HepG2 (cell line): ENCODE data around the gene PSMD8. TPM values are rescaled to one million over a fixed set of nuclear protein-coding genes. Genes with fewer than 3 reads are reported as not detected.

Source experiments
- ATAC-seq: fragments of 200-7000 bp; cut with Tn5 transposase; 3 replicates; pipeline ENCODE4 v1.9.1; 2020; ENCODE audit warnings: mild to moderate bottlenecking, moderate library complexity
- BruUV-seq: library from RNA; stranded (reverse); fragments of 400-500 nt; replicated peaks from 2 replicates; lab custom pipeline; 2021; lab: Mats Ljungman, UMichigan
- CTCF ChIA-PET: fragments of 300-600 bp; formaldehyde crosslinking; extraction: SDS; loops from one replicate; lab custom pipeline; 2021; ENCODE audit warnings: low total read pairs, inconsistent platforms, low intra/inter-chr PET ratio; lab: Yijun Ruan, JAX
- POLR2A ChIA-PET: fragments of 350-600 bp; sonication (Branson Sonifier 250); formaldehyde crosslinking; loops from one replicate; lab custom pipeline; 2020; ENCODE audit warnings: antibody characterized with exemption, inconsistent platforms; lab: Yijun Ruan, JAX
- DNase-seq: peaks from one replicate; pipeline ENCODE4 v3.0.0-alpha.2; 2015; ENCODE audit warnings: low spot score
- FAIRE-seq: peaks from 3 replicates; lab custom pipeline; 2011; peaks lifted over from hg19 to GRCh38; lab: Jason Lieb, UNC
- H2AFZ ChIP-seq: one replicate; pipeline ENCODE4 v1.6.1; 2011; ENCODE audit warnings: low read length, inconsistent platforms
- H3K27ac ChIP-seq: fragments of 300-600 bp; 3 replicates; pipeline ENCODE4 v1.8.0; 2011; ENCODE audit warnings: mixed run types, mild to moderate bottlenecking, mixed read lengths, low read length, inconsistent platforms; ENCODE audit not compliant: insufficient read depth; ENCODE audit errors: extremely low read length
- H3K27me3 ChIP-seq, 2 experiments: fragments of 200-600 bp in 1 of 2; 2 replicates in 1 of 2; 3 replicates in 1 of 2; pipeline versions ENCODE4 v1.6.0 to v1.8.0; 2011; ENCODE audit warnings: low read length in 2 of 2, mild to moderate bottlenecking in 2 of 2, moderate library complexity in 2 of 2, inconsistent platforms in 1 of 2; ENCODE audit not compliant: insufficient read depth in 2 of 2, control insufficient read depth in 1 of 2
- H3K36me3 ChIP-seq, 2 experiments: fragments of 200-600 bp in 1 of 2; replicated peaks in 1 of 2; 2 replicates in 1 of 2; 3 replicates in 1 of 2; pipeline versions ENCODE4 v1.5.1 to v1.8.0; 2011; ENCODE audit warnings: low read length in 2 of 2, inconsistent platforms in 1 of 2; ENCODE audit not compliant: insufficient read depth in 2 of 2, control insufficient read depth in 1 of 2
- H3K4me1 ChIP-seq: 2 replicates; pipeline ENCODE4 v1.5.1; 2012; ENCODE audit warnings: low read length, inconsistent platforms; ENCODE audit not compliant: insufficient read depth
- H3K4me2 ChIP-seq: 2 replicates; pipeline ENCODE4 v1.6.0; 2011; ENCODE audit warnings: low read depth, low read length, inconsistent platforms
- H3K4me3 ChIP-seq, 3 experiments: fragments of 200-600 bp in 1 of 3; sonication (generic), shearing (Covaris generic) in 1 of 3; replicated peaks in 1 of 3; 2 replicates each; pipeline ENCODE4 v1.5.1; 2011 to 2016; ENCODE audit warnings: low read length in 3 of 3, inconsistent platforms in 2 of 3, low read depth in 2 of 3, mild to moderate bottlenecking in 2 of 3, control low read depth in 1 of 3, mixed read lengths in 1 of 3; ENCODE audit not compliant: insufficient read depth in 1 of 3
- H3K79me2 ChIP-seq: one replicate; pipeline ENCODE4 v1.6.1; 2011; ENCODE audit warnings: low read length, inconsistent platforms; ENCODE audit not compliant: insufficient read depth
- H3K9ac ChIP-seq: 2 replicates; pipeline ENCODE4 v1.6.0; 2011; ENCODE audit warnings: mild to moderate bottlenecking, low read depth, low read length, inconsistent platforms; ENCODE audit not compliant: insufficient read depth
- H3K9me3 ChIP-seq: 2 replicates; pipeline ENCODE4 v1.5.1; 2012; ENCODE audit warnings: mild to moderate bottlenecking, low read length
- H4K20me1 ChIP-seq: 2 replicates; pipeline ENCODE4 v1.6.0; 2011; ENCODE audit warnings: inconsistent platforms, mild to moderate bottlenecking, low read length, moderate library complexity; ENCODE audit not compliant: insufficient read depth
- ELF1 ChIP-seq: sonication (generic); formaldehyde crosslinking; IDR thresholded peaks from 2 replicates; pipeline ENCODE4 v1.4.0; 2020; ENCODE audit warnings: missing genetic modification reagents
- GATAD1 ChIP-seq: IDR thresholded peaks from 2 replicates; pipeline ENCODE4 v1.6.1; 2016; ENCODE audit warnings: missing genetic modification reagents, missing compliant biosample characterization
- KLF11 ChIP-seq: IDR thresholded peaks from 2 replicates; pipeline ENCODE4 v1.6.1; 2016; ENCODE audit warnings: missing compliant biosample characterization
- KMT2A ChIP-seq: sonication (generic); formaldehyde crosslinking; IDR thresholded peaks from 2 replicates; pipeline ENCODE4 v1.4.0; 2020; ENCODE audit warnings: missing genetic modification reagents
- MIXL1 ChIP-seq: IDR thresholded peaks from 2 replicates; pipeline ENCODE4 v1.6.1; 2016
- TAF15 ChIP-seq: fragments of 200-400 bp; formaldehyde crosslinking; IDR thresholded peaks from one replicate; pipeline ENCODE4 v1.6.1; 2018; ENCODE audit warnings: mild to moderate bottlenecking, low read depth, low read length; ENCODE audit not compliant: poor library complexity, severe bottlenecking
- ZNF292 ChIP-seq: sonication (generic); formaldehyde crosslinking; IDR thresholded peaks from 2 replicates; pipeline ENCODE4 v1.8.1; 2022; ENCODE audit warnings: mild to moderate bottlenecking, low read depth, missing genetic modification reagents, borderline replicate concordance
- ZNF30 ChIP-seq: sonication (generic); formaldehyde crosslinking; IDR thresholded peaks from 2 replicates; pipeline ENCODE4 v1.5.0; 2020; ENCODE audit warnings: mild to moderate bottlenecking, missing genetic modification reagents
- ZNF383 ChIP-seq: sonication (generic); formaldehyde crosslinking; IDR thresholded peaks from 2 replicates; pipeline ENCODE4 v1.4.0; 2020; ENCODE audit warnings: missing genetic modification reagents, mild to moderate bottlenecking, borderline replicate concordance
- ZNF446 ChIP-seq: sonication (generic); formaldehyde crosslinking; IDR thresholded peaks from 2 replicates; pipeline ENCODE4 v1.5.0; 2020; ENCODE audit warnings: mild to moderate bottlenecking, missing genetic modification reagents
- ZNF543 ChIP-seq: sonication (generic); formaldehyde crosslinking; IDR thresholded peaks from 2 replicates; pipeline ENCODE4 v1.4.0; 2020; ENCODE audit warnings: mild to moderate bottlenecking, missing genetic modification reagents
- ZSCAN22 ChIP-seq: sonication (generic); formaldehyde crosslinking; IDR thresholded peaks from 2 replicates; pipeline ENCODE4 v1.4.0; 2020; ENCODE audit warnings: mild to moderate bottlenecking, missing genetic modification reagents
- ZSCAN9 ChIP-seq: IDR thresholded peaks from 2 replicates; pipeline ENCODE4 v1.6.1; 2016; ENCODE audit warnings: borderline replicate concordance
- WGBS: methylation state at CpG from one replicate; pipeline ENCODE4 v1.1.6; 2017; ENCODE audit warnings: low lambda C conversion rate; 5-methylcytosine and 5-hydroxymethylcytosine counted together
- in situ Hi-C: cut with HindIII; loops from 2 replicates; pipeline ENCODE4 v1.10.0; 2017; ENCODE audit warnings: low pct_unique_long_range_greater_than_20kb; ENCODE audit not compliant: extremely low pct_ligation_motif_present
- intact Hi-C: fragments of 100-400 bp; cut with micrococcal nuclease; formaldehyde crosslinking; loops from one replicate; pipeline ENCODE4 v1.10.0; 2022; ENCODE audit not compliant: unreplicated experiment
- polyA plus RNA-seq, 8 experiments: library from polyadenylated mRNA; depleted of rRNA in 3 of 8; stranded (reverse) in 7 of 8; unstranded in 1 of 8; fragments of >200 nt; fragmentation: Illumina TruSeq in 4 of 8; extraction: Trizol in 4 of 8; gene quantifications; 2 replicates each; pipeline versions ENCODE4 v1.2.1 to v1.2.3, GENCODE V29; 2011 to 2016; ENCODE audit warnings: low read depth in 4 of 8, missing spikeins in 1 of 8, mixed read lengths in 1 of 8; ENCODE audit not compliant: insufficient read depth in 1 of 8
- total RNA-seq, 5 experiments: library from RNA; depleted of rRNA; stranded (reverse); fragments of >200 nt; fragmentation: Illumina TruSeq; extraction: Trizol; gene quantifications; 2 replicates each; pipeline ENCODE4 v1.2.3, GENCODE V29; 2016; ENCODE audit warnings: low read depth in 1 of 5
- TF ChIP-seq, protein P1 (sequence below): IDR thresholded peaks from 2 replicates; pipeline ENCODE4 v1.6.1; 2012; ENCODE audit warnings: low read depth, low read length, improper control_type of control experiment
- TF ChIP-seq, protein P2 (sequence below): IDR thresholded peaks from 2 replicates; pipeline ENCODE4 v1.6.1; 2016; ENCODE audit warnings: missing compliant biosample characterization, missing genetic modification reagents, borderline replicate concordance

PSMD8 gene
- total and polyA plus RNA-seq, 2 of the 13 experiments (the other 11 are each of a cell fraction or from before 2014, with no cell fraction given), result 162 to 296 TPM

DNA sequence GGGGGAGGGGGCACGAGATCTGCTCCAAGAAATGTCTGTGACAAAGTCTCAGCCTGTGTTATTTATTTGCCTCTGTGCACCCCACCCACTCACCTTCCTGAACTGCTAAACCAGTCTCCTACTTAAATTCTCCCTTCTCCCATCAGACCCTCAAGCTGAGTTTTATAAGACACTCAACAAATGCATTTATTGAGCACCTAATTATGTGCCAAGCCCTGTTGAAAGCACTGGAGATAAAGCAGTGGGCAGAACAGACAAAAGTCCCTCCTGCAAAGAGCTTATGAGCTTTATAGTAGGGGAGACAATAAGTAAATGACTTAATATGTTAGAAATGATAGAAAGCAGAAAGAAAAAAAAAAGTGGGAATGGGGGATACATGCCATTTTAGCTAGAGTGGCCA is 25.2 kb downstream of the PSMD8 start:
- no peaks in the 10 kb centered on the region for H4K20me1 ChIP-seq
- H3K4me1 ChIP-seq, result 0 out of 2 replicates have a peak, but pooled peaks cover 4% of the 10 kb centered on the region
- H2AFZ ChIP-seq, result no peak overlapping the region
- no peak overlapping the region for H3K4me3 ChIP-seq
- BruUV-seq, result no TSS peak
- DNase-seq, result no peak
- no peak overlapping the region for H3K4me2 ChIP-seq
- no peak overlapping the region for H3K27ac ChIP-seq
- FAIRE-seq, result no peak
- in situ Hi-C loops (no loop called here), intact Hi-C loops (no loop called here)
- POLR2A ChIA-PET, result no interaction called here
- no peak overlapping the region for H3K9ac ChIP-seq
- CTCF ChIA-PET, result no interaction called here
- WGBS, result 0% methylated on average over 1 of the region's 1 CpG
- no peaks in the 10 kb centered on the region for H3K9me3 ChIP-seq
- no peaks in the 10 kb centered on the region for H3K79me2 ChIP-seq
- TF ChIP-seq ZNF543 (CRISPR knock-in tag) (no peak), KMT2A (CRISPR knock-in tag) (no peak), ELF1 (CRISPR knock-in tag) (no peak), KLF11 (CRISPR knock-in tag) (no peak), ZNF446 (CRISPR knock-in tag) (no peak), TAF15 (no peak), ZNF292 (CRISPR knock-in tag) (no peak), GATAD1 (CRISPR knock-in tag) (no peak), ZNF383 (no peak), ZSCAN22 (no peak), ZNF30 (CRISPR knock-in tag) (no peak), ZSCAN9 (no peak), MIXL1 (CRISPR knock-in tag) (no peak)
- TF ChIP-seq, protein P1, sequence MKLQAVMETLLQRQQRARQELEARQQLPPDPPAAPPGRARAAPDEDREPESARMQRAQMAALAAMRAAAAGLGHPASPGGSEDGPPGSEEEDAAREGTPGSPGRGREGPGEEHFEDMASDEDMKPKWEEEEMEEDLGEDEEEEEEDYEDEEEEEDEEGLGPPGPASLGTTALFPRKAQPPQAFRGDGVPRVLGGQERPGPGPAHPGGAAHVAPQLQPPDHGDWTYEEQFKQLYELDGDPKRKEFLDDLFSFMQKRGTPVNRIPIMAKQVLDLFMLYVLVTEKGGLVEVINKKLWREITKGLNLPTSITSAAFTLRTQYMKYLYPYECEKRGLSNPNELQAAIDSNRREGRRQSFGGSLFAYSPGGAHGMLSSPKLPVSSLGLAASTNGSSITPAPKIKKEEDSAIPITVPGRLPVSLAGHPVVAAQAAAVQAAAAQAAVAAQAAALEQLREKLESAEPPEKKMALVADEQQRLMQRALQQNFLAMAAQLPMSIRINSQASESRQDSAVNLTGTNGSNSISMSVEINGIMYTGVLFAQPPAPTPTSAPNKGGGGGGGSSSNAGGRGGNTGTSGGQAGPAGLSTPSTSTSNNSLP, result no peak
- TF ChIP-seq, protein P2, sequence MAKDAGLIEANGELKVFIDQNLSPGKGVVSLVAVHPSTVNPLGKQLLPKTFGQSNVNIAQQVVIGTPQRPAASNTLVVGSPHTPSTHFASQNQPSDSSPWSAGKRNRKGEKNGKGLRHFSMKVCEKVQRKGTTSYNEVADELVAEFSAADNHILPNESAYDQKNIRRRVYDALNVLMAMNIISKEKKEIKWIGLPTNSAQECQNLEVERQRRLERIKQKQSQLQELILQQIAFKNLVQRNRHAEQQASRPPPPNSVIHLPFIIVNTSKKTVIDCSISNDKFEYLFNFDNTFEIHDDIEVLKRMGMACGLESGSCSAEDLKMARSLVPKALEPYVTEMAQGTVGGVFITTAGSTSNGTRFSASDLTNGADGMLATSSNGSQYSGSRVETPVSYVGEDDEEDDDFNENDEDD (CRISPR knock-in tag), result no peak
- H3K27me3 ChIP-seq, result peaks cover 6 to 38% of the 10 kb centered on the region in 2 experiments; a peak in 4 of 5 replicates
- H3K36me3 ChIP-seq, result no peaks in the 10 kb centered on the region
- no peak for ATAC-seq
